H9 (cell line): ENCODE measurements around the gene HNF4A. TPM values are rescaled to one million over a fixed set of nuclear protein-coding genes. Genes with fewer than 3 reads are reported as not detected.

Experiments
- DNase-seq: peaks from one replicate; pipeline ENCODE4 v3.0.0-alpha.2; 2017
- H2AFZ ChIP-seq: one replicate; pipeline ENCODE4 v1.6.1; 2013; ENCODE audit warnings: mild to moderate bottlenecking, low read length, control low read depth, moderate library complexity
- H2AK5ac ChIP-seq: 2 replicates; pipeline ENCODE4 v1.6.1; 2013; ENCODE audit warnings: low read length, control low read depth, mixed read lengths; ENCODE audit not compliant: insufficient read length
- H2BK120ac ChIP-seq: one replicate; pipeline ENCODE4 v1.6.1; 2013; ENCODE audit warnings: low read depth, mild to moderate bottlenecking, low read length, control low read depth, inconsistent platforms; ENCODE audit not compliant: poor library complexity, severe bottlenecking
- H2BK12ac ChIP-seq: 2 replicates; pipeline ENCODE4 v1.6.1; 2013; ENCODE audit warnings: low read length, control low read depth, mixed read lengths, low read depth; ENCODE audit not compliant: insufficient read length
- H2BK15ac ChIP-seq: 2 replicates; pipeline ENCODE4 v1.6.1; 2013; ENCODE audit warnings: low read depth, low read length, control low read depth
- H2BK20ac ChIP-seq: one replicate; pipeline ENCODE4 v1.6.1; 2013; ENCODE audit warnings: low read depth, mild to moderate bottlenecking, low read length, control low read depth, inconsistent platforms; ENCODE audit not compliant: poor library complexity, severe bottlenecking
- H2BK5ac ChIP-seq: 2 replicates; pipeline ENCODE4 v1.6.1; 2013; ENCODE audit warnings: low read length, control low read depth, mixed read lengths; ENCODE audit not compliant: insufficient read length
- H3K14ac ChIP-seq: 2 replicates; pipeline ENCODE4 v1.6.1; 2013; ENCODE audit warnings: low read length, control low read depth; ENCODE audit not compliant: insufficient read depth
- H3K18ac ChIP-seq: 2 replicates; pipeline ENCODE4 v1.6.1; 2013; ENCODE audit warnings: low read depth, mild to moderate bottlenecking, mixed read lengths, low read length, control low read depth; ENCODE audit not compliant: insufficient read length
- H3K23ac ChIP-seq: 2 replicates; pipeline ENCODE4 v1.6.1; 2013; ENCODE audit warnings: low read length, control low read depth, mixed read lengths, low read depth; ENCODE audit not compliant: insufficient read length
- H3K23me2 ChIP-seq: 2 replicates; pipeline ENCODE4 v1.6.1; 2013; ENCODE audit warnings: low read depth, mild to moderate bottlenecking, mixed read lengths, low read length, control low read depth; ENCODE audit not compliant: insufficient read length, poor library complexity, severe bottlenecking
- H3K27ac ChIP-seq: 2 replicates; pipeline ENCODE4 v1.5.1; 2013; ENCODE audit warnings: low read length, control low read depth, mixed read lengths, low read depth; ENCODE audit not compliant: insufficient read length
- H3K27me3 ChIP-seq: 2 replicates; pipeline ENCODE4 v1.6.1; 2013; ENCODE audit warnings: low read length, control low read depth, inconsistent platforms; ENCODE audit not compliant: insufficient read depth
- H3K4ac ChIP-seq: 2 replicates; pipeline ENCODE4 v1.6.1; 2013; ENCODE audit warnings: low read depth, mild to moderate bottlenecking, control low read depth, inconsistent platforms, low read length, moderate library complexity
- H3K4me1 ChIP-seq: 2 replicates; pipeline ENCODE4 v1.6.1; 2013; ENCODE audit warnings: low read length, control low read depth, inconsistent platforms; ENCODE audit not compliant: insufficient read depth
- H3K4me2 ChIP-seq: 2 replicates; pipeline ENCODE4 v1.6.1; 2013; ENCODE audit warnings: low read length, control low read depth, mixed read lengths; ENCODE audit not compliant: insufficient read length, insufficient read depth
- H3K56ac ChIP-seq: 2 replicates; pipeline ENCODE4 v1.6.1; 2013; ENCODE audit warnings: low read depth, mild to moderate bottlenecking, mixed read lengths, low read length, control low read depth; ENCODE audit not compliant: insufficient read length
- H3K79me1 ChIP-seq: 2 replicates; pipeline ENCODE4 v1.6.1; 2013; ENCODE audit warnings: low read depth, mild to moderate bottlenecking, moderate library complexity, low read length, control low read depth, inconsistent platforms; ENCODE audit not compliant: insufficient read depth, poor library complexity, severe bottlenecking
- H3K79me2 ChIP-seq: 2 replicates; pipeline ENCODE4 v1.6.1; 2013; ENCODE audit warnings: low read length, control low read depth, inconsistent platforms; ENCODE audit not compliant: insufficient read depth
- H3K9ac ChIP-seq: 2 replicates; pipeline ENCODE4 v1.6.1; 2013; ENCODE audit warnings: low read length, control low read depth, mixed read lengths; ENCODE audit not compliant: insufficient read length; ENCODE audit errors: extremely low read depth
- H3K9me3 ChIP-seq: one replicate; pipeline ENCODE4 v1.6.1; 2013; ENCODE audit warnings: low read depth, low read length, inconsistent platforms; ENCODE audit not compliant: control insufficient read depth
- H3T11ph ChIP-seq: one replicate; pipeline ENCODE4 v1.6.1; 2013; ENCODE audit warnings: mild to moderate bottlenecking, low read length, control low read depth, inconsistent platforms
- H4K20me1 ChIP-seq: one replicate; pipeline ENCODE4 v1.6.1; 2013; ENCODE audit not compliant: control insufficient read depth, insufficient read length, insufficient read depth
- H4K5ac ChIP-seq: 2 replicates; pipeline ENCODE4 v1.6.1; 2013; ENCODE audit warnings: low read depth, mild to moderate bottlenecking, mixed read lengths, low read length, control low read depth; ENCODE audit not compliant: insufficient read length
- H4K8ac ChIP-seq: replicated peaks from 2 replicates; pipeline ENCODE4 v1.6.1; 2013; ENCODE audit warnings: low read length, control low read depth, mixed read lengths, low read depth; ENCODE audit not compliant: insufficient read length
- H4K91ac ChIP-seq: 2 replicates; pipeline ENCODE4 v1.6.1; 2013; ENCODE audit warnings: low read depth, mild to moderate bottlenecking, moderate library complexity, mixed read lengths, low read length, control low read depth; ENCODE audit not compliant: insufficient read length
- H3K27ac Mint-ChIP-seq, 3 experiments: 2 replicates in 2 of 3; 3 replicates in 1 of 3; pipeline ENCODE4 v1.8.0; 2020 to 2021; ENCODE audit warnings: mixed read lengths in 3 of 3, mild to moderate bottlenecking in 1 of 3, moderate library complexity in 1 of 3
- H3K27me3 Mint-ChIP-seq: 2 replicates; pipeline ENCODE4 v1.8.0; 2021; ENCODE audit warnings: low read depth, mild to moderate bottlenecking, moderate library complexity, mixed read lengths
- H3K36me3 Mint-ChIP-seq, 3 experiments: 2 replicates in 2 of 3; 3 replicates in 1 of 3; pipeline ENCODE4 v1.8.0; 2020 to 2021; ENCODE audit warnings: low read depth in 3 of 3, mixed read lengths in 3 of 3; ENCODE audit not compliant: insufficient read depth in 1 of 3
- H3K4me1 Mint-ChIP-seq, 2 experiments: 2 replicates each; pipeline ENCODE4 v1.8.0; 2020; ENCODE audit warnings: mixed read lengths in 2 of 2
- H3K4me3 Mint-ChIP-seq, 2 experiments: 2 replicates in 1 of 2; 3 replicates in 1 of 2; pipeline ENCODE4 v1.8.0; 2020 to 2021; ENCODE audit warnings: mild to moderate bottlenecking in 2 of 2, mixed read lengths in 2 of 2, moderate library complexity in 1 of 2
- H3K9me3 Mint-ChIP-seq, 2 experiments: 2 replicates in 1 of 2; 3 replicates in 1 of 2; pipeline ENCODE4 v1.8.0; 2020; ENCODE audit warnings: mild to moderate bottlenecking in 2 of 2, mixed read lengths in 2 of 2, moderate library complexity in 1 of 2
- WGBS: extraction: QIAGEN DNeasy Blood & Tissue Kit; methylation state at CpG from one replicate; pipeline ENCODE4 v1.1.7; 2013; ENCODE audit warnings: missing lambda C conversion rate, low lambda C conversion rate, mixed read lengths; ENCODE audit not compliant: insufficient read length; ENCODE audit errors: extremely low coverage; 5-methylcytosine and 5-hydroxymethylcytosine counted together
- total RNA-seq: library from RNA; stranded (reverse); gene quantifications from 2 replicates; pipeline ENCODE4 v1.2.1, GENCODE V29; 2021
- TF ChIP-seq, protein P1 (sequence below): fragments of 200-600 bp; sonication (generic); conservative IDR thresholded peaks from 3 replicates; pipeline ENCODE4 v1.8.0; 2021; ENCODE audit warnings: antibody characterized with exemption, mild to moderate bottlenecking

HNF4A gene
- total RNA-seq, 1 experiment from 2014 or later, result not detected

DNA sequence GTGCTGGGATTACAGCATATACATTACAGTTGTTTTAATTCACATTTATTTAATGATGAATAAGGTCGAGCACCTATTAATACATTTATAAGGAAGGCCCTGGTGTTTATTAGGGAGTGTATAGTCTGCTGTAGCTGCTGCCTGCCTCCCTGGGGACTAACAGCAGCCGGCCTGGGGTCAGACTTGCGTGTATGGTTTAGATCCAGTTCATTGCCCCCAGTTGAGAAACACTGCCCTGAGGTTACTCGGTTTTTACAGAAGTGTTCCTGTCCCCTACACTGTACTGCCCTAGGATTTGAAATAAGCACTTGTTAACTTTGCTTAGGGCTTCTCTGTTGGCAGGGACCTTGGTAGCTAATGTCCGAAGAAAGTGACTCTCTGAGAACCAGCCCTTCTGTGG is 124.1 kb downstream of the HNF4A start:
- Histone ChIP-seq H3K4me1 (peaks cover 3% of the 10 kb centered on the region; the same call in 1 of the 2 replicates), H3K23me2 (no peaks in the 10 kb centered on the region), H4K20me1 (no peaks in the 10 kb centered on the region), H4K5ac (no peak overlapping the region), H3T11ph (no peak overlapping the region), H3K14ac (no peak overlapping the region), H3K27me3 (no peaks in the 10 kb centered on the region; the same call in 1 of the 2 replicates), H3K18ac (no peak overlapping the region), H3K27ac (no peak overlapping the region), H4K91ac (no peak overlapping the region), H2AK5ac (no peak overlapping the region), H2BK12ac (no peak overlapping the region), H3K23ac (no peak overlapping the region), H2BK120ac (no peak overlapping the region), H3K4me2 (no peak overlapping the region), H3K79me2 (no peaks in the 10 kb centered on the region), H3K9me3 (no peaks in the 10 kb centered on the region), H3K9ac (no peak overlapping the region), H2BK15ac (no peak overlapping the region), H2BK20ac (no peak overlapping the region), H3K56ac (no peak overlapping the region), H2AFZ (no peak overlapping the region), H2BK5ac (no peak overlapping the region), H3K79me1 (no peaks in the 10 kb centered on the region), H3K4ac (no peak overlapping the region), H4K8ac (no peak overlapping the region)
- Mint-ChIP-seq H3K9me3 (no peaks in the 10 kb centered on the region), H3K4me1 (peaks cover 16 to 18% of the 10 kb centered on the region in 2 experiments), H3K27me3 (peaks cover 2% of the 10 kb centered on the region; the same call in 1 of the 2 replicates), H3K4me3 (no peak overlapping the region), H3K27ac (no peak overlapping the region), H3K36me3 (peaks cover 8 to 37% (median 21%) of the 10 kb centered on the region in 3 experiments; a peak in 6 of 7 replicates)
- WGBS, result no CpG with 5 or more reads among the region's 5 CpGs
- TF ChIP-seq, protein P1, sequence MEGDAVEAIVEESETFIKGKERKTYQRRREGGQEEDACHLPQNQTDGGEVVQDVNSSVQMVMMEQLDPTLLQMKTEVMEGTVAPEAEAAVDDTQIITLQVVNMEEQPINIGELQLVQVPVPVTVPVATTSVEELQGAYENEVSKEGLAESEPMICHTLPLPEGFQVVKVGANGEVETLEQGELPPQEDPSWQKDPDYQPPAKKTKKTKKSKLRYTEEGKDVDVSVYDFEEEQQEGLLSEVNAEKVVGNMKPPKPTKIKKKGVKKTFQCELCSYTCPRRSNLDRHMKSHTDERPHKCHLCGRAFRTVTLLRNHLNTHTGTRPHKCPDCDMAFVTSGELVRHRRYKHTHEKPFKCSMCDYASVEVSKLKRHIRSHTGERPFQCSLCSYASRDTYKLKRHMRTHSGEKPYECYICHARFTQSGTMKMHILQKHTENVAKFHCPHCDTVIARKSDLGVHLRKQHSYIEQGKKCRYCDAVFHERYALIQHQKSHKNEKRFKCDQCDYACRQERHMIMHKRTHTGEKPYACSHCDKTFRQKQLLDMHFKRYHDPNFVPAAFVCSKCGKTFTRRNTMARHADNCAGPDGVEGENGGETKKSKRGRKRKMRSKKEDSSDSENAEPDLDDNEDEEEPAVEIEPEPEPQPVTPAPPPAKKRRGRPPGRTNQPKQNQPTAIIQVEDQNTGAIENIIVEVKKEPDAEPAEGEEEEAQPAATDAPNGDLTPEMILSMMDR, result no peak
- DNase-seq, result no peak
